NCI-H1105 treated with DMSO at 0.1 percent for 48 hours (cell line): Measurements from ENCODE around the gene ZBTB24.
"Not testable (repeated sequence)": the region's sequence is repeated elsewhere in the genome, so short reads cannot be mapped to it uniquely, and the experiment has no call there.

Experiments
- DNase-seq: peaks from one replicate; lab custom pipeline; 2025; lab: John Stamatoyannopoulos, UW

Gene ZBTB24

DNA sequence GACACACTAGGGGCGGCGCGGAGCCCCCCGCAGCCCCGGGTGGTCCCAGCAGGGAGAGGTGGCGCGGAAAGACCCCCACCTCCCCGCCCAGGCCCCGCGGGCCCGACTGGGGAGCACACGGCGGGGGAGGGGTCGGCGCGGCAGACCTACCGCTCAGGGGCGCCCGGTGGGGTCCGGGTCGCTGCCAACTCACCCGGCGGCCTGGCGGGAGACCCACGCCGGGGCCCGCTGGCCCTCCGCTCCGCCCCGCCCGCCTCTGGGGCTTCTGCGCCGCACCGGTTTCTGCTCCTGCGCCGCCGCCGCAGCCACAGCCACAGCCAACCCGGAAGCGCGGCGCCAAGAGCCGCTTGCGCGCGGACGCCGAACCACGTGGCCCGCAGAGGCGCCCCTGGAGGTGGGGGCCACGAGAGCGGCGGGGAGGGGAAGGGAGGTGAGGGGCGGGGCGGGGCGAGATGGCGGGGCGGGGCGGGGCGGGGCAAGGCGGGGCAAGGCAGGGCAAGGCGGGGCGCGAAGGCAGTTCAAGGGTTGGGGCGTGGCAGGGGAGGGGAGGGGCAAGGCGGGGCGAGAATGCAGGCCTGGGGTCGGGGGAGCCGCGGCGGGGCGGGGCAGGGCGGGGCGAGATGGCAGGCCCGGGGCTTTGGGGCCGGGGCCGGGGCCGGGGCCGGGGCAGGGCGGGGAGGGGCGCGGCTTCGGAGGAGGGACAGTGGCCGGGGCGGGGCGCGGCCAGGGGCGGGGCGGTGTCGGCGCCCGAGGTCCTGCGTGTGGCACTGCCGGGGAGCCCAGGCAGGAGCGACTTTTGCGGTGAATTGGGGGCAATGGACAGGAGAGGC is at the start of gene ZBTB24:
ZBTB24 (minus strand) TSS at position 315 of the 830 bp plus-strand sequence. CDS start 1,193 bp downstream, outside the sequence.
- DNase-seq = peak; percentile 83

DNA sequence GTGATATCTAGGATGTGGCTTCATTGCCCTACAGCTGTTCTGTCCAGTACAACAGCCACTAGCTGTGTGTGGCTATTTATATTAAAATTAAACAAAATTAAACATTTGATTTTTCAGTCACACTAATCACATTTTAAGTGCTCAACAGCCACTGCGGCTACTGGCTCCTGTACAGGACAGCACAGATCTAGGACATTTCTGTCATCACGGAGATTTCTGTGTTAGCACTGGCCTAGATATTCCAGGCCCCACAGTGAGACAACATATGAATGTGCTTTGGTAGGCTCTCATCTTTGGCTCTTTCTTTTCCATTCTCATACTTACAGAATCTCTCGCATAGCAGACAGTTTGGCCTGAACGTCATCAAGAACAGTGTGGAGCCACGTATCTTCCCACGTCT is 48.4 kb upstream of the ZBTB24 start:
- DNase-seq = no peak

DNA sequence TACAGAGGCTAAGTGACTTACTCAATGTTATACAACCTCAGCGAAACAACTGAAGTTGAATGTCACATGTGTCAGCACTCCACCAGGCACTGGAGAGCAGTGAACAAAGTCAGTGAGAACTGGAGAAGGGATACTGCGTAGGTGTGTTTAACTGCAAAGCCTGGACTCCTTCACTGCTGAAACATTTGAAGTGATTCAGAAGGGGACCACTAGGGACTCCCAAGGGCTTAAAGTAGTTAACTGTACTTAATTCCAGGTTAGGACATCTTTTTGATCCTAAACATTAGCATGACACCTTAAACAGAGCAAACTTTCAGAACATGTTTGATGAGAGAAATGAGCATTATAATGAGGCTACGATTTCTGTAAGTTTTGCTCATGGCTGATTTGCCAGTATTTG is 45.0 kb upstream of the ZBTB24 start:
- DNase-seq = no peak

DNA sequence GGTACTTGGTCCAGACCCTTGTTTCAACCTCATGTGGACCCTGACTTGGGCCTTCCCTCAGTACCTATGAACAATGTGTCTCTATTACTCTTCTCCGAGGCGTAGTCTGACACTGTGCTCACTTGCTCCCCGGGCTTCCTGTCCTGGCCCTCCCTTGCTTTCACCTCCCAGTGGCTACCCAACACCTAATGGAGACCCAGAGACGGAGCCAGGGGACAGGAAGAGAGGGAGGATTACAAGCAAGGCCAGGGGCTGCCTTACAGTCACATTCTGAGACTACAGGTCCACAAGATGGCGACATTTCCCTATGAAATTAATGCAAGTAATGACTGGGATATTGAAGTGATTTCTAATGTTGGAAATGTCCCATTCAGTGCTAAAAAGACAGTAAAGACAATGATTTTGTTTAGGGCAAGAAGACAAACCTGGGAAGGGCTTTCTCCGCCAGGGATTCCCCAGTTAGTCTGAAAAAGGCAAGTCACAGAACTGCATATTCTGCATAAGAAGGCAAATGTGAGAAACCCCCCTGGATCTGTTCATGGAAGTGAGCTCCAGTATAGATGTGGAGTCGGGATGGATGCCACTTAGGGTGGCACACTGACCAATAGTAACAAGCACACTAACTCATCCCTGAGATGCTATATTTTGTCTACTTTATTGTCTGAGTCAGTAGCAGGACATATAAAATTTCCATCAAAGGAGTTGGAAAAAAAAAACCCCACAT is 44.0 kb upstream of the ZBTB24 start:
- DNase-seq = peak; percentile 74

DNA sequence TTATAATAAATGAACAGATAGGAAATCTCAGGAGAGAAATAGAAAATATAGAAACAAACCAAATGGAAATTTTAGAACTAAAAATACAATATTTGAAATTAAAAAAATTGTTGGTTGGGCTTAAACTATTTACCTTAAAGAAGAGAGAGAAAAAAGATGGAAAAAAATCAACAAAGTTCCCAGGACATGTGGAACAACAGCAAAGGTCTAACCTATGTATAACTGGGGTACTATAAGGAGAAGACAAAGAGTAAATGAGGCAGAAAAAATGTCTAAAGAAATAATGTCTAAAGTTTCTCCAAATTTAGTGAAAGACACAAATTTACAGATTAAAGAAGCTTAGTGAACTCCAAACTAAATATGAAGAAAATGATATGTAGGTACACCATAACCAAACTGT is 41.1 kb upstream of the ZBTB24 start:
- DNase-seq = no peak

DNA sequence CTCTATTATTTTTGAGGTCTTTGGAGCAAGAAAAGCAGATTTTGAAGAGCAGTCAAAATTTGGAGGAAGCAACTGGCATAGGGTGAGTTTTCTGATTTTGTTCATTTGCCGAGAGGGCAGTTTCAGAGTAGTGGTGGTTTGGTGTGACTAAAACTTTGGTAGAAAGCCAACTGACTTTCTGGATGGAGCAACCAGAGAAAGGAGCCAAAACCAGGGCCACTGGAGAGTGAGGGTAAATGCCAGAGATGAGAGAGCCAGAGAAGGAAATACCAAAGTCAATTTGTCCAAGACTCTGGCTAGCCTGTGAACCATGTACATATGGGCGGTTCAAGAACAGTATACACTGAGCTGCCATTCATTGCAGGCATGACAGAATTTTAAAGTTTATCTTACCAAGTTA is 40.5 kb upstream of the ZBTB24 start:
- DNase-seq = no peak

DNA sequence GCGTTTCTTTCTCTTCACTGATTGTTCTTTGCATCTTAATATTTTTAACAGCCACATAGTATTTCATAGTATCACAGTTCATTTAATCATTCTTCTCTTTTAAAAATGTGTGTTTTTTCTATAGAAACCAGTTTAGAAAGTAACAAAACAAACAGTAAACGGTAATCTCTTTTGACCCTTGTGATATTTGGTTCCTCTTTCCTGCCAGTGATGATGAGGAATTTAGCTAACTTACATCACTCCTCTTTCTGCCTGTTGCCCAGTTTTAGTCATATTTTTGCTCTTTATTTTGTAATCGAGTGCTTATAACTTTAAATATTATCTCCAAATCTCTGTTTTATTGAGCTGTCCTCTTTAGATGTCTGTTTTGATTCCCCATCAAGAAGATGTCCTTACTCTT is 38.1 kb upstream of the ZBTB24 start:
- DNase-seq = no peak

DNA sequence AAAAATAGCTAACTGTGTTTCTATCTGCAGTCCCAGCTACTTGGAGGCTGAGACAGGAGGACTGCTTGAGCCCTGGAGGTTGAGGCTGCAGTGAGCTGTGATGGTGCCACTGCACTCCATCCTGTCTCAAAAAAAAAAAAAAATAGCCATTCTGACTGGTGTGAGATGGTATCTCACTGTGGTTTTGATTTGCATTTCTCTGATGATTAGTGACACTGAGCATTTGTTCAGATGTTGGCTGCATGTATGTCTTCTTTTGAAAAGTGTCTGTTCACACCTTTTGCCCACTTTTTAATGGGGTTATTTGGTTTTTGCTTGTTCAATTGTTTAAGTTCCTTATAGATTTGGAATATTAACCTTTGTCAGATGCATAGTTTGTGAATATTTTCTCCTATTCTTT is 36.6 kb upstream of the ZBTB24 start:
- DNase-seq = not testable (repeated sequence)

DNA sequence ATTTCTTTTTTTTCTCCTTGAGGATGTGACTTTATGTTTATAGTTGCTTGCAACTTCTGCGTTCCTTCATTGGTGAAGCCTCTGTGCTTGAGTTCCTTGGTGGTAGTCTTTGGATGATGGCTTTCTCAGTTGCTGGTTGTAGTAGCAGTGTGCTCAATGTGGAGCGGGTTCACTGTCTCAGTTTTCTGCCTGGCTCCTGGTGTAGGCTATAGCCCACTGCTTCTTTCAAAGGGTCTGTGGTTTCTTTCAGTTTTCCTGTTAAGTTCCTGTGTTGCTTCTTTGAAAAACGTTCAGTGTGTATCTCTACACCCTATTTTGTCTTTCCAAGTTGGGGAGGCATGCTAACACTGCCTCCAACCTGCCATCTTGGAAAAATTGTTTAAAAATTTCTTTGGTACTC is 33.9 kb upstream of the ZBTB24 start:
- DNase-seq = no peak

DNA sequence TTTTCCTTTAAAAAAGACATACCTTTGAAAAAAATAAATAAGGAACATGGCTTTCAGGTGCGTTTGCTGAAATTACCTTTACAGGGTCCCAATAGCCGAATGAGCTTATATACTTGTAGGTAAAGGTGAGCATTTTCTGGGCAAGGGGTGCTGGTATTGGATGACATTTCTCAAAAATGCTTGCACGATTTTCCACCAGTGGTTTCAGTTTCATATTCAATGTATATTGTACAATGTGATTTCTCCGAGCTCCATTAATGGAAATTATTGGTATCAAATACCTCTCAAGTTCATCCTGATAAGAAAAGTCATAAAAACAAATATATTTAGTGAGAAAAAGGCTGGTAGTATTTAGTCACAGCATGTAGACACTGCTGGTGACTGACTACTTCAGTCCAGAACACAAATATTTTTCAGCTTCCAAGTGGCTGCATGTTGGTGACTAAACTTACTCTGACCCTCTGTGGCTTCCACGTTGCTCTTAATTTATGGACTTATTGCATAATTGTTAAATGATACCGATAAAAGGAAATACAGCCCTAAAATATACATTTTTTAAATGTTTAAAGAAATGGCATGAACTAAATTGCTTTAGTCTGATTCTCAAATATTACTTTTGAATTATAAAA is 32.9 kb upstream of the ZBTB24 start:
- DNase-seq = no peak

DNA sequence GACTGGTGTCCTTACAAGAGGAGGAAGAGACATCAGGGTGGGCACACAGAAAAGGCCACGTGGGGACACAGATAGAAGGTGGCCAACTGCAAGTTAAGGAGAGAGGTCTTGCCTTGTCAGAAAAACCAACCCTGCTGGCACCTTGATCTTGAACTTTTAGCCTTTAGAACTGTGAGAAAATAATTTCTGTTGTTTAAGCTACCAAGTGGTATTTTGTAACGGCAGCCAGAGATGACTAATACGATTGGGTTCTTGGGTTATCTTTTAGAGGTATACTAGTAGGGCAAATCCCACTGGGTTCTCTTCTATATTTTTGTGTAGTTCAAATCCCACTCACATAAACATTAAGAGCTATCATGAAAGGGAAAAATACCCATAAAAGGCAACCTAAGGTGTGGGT is 31.9 kb upstream of the ZBTB24 start:
- DNase-seq = no peak

DNA sequence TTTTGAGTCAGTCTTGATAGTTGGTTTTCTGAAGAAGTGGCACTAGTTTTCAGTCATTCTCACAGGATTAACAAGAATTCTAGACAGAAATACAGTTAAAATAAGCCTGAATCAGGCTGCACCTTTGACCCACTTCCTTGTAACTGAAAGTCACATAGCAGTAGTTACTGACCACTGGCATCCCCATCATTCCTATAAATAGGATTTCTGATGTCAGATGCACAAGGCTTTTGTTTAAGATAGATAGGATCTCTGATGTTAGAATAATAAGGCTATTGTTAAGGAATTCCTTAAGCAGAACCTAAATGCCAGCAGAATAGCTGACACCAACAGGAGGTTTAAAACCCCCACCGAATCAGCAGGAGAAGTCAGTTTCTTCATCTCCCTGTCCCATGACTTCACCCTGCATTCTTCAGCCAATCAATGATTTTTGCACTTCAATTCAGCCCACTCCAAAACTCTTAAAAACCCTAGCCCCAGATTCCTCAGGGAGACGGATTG is 30.6 kb upstream of the ZBTB24 start:
- no peak for DNase-seq

DNA sequence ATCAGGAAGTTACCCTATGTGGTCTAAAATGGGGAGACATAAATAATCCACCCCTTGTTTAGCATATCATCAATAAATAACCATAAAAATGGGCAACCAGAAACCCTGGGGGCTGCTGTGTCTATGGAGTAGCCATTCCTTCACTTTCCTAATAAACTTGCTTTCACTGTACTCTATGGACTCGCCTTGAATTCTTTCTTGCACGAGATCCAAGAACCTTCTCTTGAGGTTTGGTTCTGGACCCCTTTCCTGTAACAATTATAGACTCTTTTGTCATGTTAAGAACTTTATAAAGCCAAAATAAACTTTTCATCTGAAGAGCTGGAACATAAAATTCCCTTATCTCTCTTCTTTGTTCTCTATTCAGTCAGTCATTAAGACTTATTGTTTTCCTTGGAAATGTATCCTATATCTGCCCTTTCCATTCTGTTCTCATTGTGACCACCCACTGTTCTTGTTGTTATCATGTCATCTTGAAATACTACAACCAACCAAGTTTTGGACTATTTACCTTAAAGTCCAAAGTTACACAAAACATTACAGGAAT is 29.3 kb upstream of the ZBTB24 start:
- no peak for DNase-seq

DNA sequence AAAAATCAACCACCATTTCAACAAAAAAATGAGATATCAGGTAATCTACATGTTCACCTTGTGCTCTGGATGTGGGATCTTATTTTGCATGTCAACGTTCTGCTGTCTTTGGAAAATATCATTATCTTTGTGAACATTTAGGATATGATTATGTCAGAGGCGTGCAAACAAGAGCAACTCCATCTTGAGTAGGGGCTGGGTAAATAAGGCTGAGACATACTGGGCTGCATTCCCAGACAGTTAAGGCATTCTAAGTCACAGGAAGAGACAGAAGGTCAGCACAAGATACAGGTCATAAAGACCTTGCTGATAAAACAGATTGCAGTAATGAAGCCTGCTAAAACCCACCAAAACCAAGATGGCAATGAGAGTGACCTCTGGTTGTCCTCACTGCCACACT is 28.8 kb upstream of the ZBTB24 start:
- no peak for DNase-seq

DNA sequence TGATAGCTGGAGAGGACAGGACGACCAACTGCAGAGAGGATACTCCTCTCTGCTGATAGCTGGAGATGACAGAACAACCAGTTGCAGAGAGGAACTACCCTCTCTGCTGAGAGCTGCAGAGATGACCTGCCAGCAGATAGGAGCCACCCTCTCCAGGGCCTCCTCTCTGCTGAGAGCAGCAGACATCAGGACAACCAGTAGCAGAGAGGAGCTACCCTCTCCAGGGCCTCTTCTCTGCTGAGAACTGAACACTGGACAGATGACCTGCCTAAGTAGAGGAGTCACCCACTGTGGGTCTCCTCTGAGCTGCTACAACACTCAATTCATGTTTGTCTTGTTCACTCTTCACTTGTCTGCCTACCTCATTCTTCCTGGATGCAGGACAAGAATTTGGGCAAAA is 27.3 kb upstream of the ZBTB24 start:
- DNase-seq = no peak

DNA sequence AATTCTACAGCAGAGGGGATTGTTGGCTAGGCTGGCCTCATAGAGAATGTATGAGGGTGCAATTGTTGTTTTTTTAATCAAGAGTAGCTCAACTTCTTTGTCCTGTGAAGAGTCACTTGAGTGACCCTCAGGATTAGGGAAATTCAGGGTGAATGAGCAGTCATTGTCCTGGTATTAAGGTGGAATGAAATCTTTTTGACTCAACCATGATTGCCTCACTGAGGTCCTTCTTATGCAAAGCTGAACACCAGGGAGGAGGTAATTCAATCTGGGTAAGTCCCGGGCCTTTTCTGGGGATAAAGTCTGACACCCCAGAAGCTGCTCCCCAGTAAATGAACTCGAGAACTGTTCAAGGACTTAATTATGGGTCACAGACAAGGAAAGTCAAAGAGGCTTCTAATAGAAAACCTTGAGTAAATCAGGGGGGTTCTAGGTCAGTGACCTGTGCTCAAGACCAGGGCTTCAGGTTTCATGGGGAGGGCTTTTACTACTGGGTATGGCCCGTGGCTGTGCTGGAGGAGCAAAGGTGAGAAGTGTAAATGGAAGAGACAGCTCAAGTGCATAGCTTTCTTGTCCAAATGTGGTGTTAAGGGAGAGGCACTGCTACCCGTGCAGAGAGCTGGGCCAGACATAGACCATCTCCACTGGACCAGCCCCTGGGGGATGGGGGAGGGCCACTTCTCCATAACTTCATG is 25.3 kb upstream of the ZBTB24 start:
- DNase-seq = no peak

DNA sequence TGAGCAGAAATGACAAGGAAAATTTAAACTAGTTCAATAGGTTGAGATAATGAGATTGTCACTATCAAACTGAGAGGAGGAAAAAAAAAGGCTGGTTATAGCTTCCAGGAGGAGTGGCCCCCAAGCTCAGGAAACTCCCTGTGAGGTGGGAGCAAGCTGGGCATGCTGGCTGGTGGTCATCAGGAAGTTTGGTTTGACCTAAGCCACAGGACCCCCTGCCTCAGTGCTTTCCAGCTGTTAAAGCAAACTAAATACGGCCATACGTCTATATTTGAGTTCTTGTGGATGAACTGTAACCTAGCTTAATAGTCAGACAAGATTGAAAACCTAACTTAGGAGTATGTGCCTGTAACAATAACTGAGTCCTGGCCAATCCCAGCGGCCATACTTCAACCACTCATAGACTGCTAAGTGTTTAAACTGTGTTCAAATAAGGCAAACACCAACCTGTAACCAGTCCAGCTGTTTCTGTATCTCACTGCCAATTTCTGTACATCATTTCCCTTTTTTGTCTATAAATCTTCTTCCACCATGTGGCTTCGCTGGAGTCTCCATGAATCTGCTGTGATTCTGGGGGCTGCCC is 24.6 kb upstream of the ZBTB24 start:
- no peak for DNase-seq

DNA sequence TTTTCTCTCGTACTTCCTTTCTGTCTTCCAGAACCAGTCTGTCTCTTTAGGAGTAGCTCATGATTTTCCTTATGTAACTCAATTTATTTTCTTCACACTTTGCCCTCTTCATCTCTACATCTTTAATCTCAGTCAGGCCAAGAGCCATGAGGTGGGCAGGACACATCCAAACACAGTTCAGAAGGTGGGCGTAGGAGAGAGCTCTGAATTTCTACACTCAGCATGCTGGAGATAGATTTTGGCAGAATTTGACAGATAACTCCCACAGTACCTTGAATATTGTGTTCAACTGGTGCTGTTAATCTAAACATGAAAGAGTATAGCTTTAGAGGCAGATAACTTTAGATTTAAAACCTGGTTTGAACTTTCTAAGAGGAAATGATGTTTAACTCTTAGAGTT is 23.8 kb upstream of the ZBTB24 start:
- DNase-seq = no peak

DNA sequence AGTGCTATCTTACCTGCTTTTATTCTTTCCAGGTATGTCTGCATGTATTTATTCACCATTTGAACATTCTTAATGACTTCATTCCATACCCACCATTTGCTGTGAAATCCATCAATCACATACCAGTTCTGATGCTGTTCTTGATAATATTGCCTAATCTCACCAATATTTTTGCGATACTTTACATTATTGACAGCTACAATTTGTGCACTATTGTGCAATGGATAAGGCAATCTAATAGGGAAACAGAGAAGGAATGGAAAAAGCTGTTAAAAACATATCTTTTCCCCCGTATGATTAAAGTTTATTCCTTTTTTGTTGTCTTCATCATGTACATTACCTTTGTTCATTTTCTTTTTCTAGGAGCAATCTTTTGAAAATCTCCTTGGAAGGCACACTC is 23.3 kb upstream of the ZBTB24 start:
- no peak for DNase-seq

DNA sequence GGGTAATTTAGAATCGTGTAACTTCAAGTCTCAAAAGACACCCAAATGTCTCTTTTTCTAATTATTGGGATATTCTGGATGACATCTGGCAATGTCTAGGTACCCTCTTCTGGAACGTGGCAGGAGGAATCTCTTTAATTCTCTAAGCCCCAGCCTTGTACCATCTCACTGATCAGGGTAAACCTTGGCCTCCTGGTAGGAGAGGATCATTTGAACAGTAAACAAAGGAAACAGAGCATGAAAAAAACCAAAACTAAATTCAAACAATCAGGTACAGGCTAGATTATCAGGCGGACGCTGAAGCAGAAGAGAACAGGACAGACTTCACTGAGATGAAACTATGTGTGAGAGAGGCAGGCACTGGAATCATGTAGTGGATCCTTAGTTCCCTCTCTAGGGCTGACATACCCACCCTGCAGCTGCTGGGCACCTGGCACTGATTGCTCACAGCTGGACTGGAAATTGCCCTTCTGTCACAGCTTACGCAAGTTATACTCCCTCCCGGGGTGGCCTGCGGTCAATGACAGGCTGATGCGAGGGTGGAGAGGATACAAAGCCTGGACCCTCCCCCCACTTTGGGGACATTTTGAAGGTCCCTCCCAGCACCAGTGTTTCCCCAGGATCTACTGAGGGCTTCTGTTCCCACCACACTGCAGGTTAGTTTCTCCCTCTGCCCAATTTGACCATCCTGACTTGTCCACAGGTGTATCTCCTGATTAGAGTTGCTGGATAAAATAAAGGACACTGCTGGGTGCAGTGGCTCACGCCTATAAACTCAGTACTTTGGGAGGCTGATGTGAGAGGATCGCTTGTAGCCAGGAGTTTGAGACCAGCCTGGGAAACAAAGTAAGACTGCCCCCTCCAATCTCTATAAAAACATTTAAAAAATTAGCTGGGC is 20.6 kb upstream of the ZBTB24 start:
- no peak for DNase-seq

DNA sequence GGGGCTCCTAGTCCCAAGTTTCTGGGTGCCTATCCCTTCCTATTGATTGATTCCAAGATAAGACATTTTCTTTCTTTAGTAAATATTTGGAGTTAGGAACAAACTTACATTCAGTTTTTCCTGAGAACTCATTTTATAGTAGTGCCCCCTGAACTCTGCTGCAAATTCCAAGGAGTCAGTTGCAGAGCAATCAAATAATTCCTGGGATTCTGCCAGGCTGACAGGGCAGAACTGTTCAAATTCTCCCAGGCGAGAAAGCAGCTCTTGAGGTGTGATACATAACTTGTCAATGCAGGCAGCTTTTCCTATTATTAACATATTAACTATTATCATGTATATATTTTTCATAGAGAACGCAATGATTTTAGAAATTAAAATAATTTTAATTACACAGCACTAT is 15.9 kb upstream of the ZBTB24 start:
- DNase-seq = no peak
